GM18951 (cell line): ENCODE data around the gene L3MBTL4.

Source experiments
- POLR2A ChIP-seq: IDR thresholded peaks from 4 replicates; pipeline ENCODE4 v1.6.1; 2011; ENCODE audit warnings: mild to moderate bottlenecking; ENCODE audit not compliant: insufficient read length, insufficient read depth; ENCODE audit errors: extremely low read depth
- in situ Hi-C: fragments of 300-500 bp; cut with MboI; formaldehyde crosslinking; loops from one replicate; pipeline ENCODE4 v1.12.0; 2022; ENCODE audit warnings: low sequenced_read_pairs, mixed read lengths, inconsistent platforms; ENCODE audit not compliant: unreplicated experiment

Gene L3MBTL4

DNA sequence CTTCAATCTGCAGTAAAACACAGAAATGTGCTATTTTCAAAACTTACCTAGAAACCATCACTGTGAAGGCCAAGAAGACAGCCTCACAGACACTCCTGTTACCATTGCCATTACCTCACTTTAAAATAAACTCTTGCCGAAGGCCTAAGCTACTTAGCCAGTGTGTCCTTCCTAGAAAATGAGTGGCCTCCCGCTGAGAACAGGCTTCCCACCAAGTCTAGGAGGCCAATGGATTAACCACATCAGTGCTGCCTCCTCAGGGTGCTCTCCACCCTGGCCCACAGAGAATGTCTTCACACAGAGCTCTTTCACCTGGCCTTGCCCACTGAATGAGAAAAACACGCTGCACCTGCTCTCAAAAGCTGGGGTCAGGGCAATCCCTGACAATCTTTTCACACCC, 47.5 kb downstream of the L3MBTL4 start:
- in situ Hi-C loops: no loop called here
- no peak for TF ChIP-seq POLR2A

DNA sequence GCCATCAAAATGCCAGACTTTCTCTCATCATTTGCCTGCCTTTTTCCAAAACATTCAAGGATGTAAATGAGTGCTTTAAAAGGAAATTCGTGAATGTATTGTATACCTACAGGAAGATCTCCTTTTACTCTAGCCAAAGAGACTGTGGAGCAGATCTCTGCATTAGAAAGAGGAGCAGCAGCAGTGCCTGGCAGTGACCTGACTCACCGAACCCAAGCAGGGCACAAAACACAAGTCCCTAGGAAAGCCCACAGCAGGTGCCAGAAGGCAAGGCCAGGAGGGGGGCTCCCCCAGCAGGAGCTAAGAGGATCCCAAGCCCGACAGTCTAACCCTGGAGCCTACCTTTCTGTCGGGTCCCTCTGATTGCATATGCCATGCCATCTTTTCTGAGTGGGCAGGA, 47.9 kb downstream of the L3MBTL4 start:
- no peak for TF ChIP-seq POLR2A

DNA sequence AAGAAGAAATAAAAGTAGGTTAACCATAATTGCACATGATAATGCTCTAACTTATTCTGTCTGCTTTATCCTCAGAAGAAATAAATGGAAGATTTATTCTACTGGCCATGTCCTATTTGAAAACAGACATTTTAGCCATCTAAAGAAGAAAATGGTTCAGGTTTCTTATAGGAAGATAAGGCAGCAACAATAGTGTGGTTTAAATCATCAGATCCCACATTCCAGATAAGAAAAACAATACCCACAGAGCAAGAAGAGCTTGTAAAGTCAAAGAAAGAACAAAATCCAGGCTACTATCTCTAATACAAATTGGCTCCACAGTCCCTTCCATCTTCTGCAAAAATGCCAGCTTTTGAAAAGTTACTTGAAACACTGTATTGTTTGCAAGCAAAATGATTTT, 49.3 kb downstream of the L3MBTL4 start:
- in situ Hi-C loops: no loop called here
- TF ChIP-seq POLR2A: no peak

More for the DNA sequence above, 47.9 kb downstream of the L3MBTL4 start:
- in situ Hi-C loops: no loop called here

DNA sequence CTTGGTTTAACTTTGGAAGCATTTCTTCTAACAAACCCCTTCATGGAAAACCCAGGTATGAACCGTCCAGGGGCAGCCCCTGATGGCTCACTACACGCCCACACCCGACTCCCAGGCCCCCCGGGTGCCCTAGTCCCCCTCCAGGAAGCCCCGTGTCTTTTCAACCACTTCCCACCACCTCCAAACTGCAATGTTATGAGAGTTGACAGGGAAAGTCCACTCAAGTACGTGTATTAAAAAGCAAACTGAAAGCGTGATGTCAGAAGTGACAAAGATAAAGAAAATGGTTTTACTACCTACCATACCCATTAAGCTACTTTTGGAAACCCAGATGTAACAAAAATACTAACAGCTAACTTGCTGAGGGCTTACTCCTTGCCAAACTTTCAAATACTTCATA, 51.5 kb downstream of the L3MBTL4 start:
- in situ Hi-C loops: no loop called here

DNA sequence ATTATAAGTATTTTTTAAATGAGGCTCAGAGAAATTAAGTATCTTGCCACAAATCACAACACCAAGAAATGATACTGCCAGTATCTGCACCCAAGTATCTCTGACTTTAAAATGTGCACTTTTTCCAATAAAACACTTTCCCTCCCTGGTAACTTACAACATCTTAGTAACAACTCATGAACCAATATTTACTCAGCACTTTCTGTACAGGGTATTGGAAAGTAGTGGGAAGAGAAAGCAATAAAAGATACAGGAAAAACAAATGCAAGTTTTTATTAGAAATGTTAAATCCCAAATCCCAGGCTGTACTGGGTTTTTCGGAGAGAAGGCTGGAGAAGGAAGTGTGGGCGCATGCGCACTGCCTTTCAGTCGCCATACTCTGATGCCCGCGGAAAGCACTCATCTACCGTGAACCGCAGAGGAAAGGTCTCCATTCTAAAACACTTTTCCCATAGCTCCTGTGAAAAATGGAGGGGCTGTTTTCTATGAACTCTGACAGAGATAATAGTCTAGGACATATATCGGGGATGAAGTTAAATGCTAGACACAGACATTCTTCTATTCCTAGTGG, 52.1 kb downstream of the L3MBTL4 start:
- no peak for TF ChIP-seq POLR2A
- in situ Hi-C loops: no loop called here

More for the DNA sequence above, 51.5 kb downstream of the L3MBTL4 start:
- TF ChIP-seq POLR2A: no peak

DNA sequence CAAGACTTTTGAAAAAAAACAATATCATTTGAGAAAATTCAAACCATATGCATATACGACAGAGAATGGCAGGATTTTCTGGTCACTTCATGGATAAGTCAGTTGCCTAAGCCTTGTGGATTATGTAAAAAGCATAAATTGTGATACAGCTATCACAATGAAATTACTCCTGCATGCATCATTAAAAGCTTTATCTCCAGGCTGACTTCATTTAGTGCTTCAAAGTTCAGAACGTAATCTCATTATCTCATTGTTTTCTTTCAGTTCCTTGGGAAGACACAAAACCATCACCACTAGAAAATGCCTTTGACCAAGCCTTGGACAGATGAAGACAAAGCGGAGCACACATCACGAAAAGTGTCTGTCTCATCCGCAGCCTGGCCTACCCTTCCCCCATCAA, 57.0 kb downstream of the L3MBTL4 start:
- no peak for TF ChIP-seq POLR2A
- in situ Hi-C loops: no loop called here

DNA sequence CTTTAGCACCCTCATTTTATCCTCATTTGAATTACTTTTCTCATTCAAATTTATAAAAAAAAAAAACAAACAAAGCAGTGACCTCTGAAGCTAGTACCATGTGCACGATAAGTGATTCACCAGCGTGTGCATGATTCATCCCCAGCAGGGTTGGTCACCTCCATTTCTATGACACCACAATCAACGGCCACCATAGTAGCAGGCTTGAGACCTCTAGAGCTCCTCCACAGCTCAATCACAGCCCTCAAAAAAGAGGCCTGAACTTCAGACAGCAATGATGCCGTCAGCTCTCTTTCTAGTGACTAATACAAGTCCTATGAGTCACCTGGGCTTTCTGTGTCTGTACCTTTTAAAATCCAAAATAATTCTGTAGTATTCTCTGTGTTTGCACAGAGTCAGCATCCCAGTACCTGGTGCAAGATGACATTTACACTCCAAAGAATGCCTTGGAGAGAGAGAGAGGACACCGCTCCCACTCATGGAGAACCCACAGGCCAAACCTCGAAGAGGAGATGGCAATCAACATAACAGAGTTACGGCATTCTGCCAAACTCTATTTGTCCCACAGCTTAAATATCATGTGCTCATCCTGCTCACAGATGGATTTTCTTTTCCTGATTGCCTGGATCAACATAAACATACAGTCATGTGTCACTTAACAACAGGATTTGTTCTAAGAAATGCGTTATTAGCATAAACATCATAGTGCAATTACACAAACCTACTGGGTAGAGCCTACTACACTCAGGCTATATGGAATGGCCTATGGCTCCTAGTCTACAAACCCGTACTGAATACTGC, 58.7 kb downstream of the L3MBTL4 start:
- in situ Hi-C loops: no loop called here
- no peak for TF ChIP-seq POLR2A

DNA sequence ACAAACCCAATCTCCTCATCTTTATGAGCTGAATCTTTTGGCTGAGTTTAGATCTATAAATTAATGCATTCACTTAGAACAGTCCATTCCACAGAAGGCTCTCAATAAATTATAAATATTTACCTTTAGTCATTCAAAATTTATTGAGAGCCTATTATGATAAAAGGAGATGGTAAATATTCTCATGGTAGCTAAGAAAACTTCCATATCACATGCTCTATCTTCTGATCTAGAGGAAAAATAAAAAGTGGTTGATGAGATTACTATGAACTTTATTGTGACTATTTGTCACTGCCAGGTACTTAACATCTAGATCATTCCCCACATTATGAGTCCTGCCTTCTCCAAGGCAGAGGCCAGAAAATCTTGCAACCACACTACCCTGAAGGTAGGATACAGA, 62.4 kb downstream of the L3MBTL4 start:
- in situ Hi-C loops: no loop called here
- no peak for TF ChIP-seq POLR2A

DNA sequence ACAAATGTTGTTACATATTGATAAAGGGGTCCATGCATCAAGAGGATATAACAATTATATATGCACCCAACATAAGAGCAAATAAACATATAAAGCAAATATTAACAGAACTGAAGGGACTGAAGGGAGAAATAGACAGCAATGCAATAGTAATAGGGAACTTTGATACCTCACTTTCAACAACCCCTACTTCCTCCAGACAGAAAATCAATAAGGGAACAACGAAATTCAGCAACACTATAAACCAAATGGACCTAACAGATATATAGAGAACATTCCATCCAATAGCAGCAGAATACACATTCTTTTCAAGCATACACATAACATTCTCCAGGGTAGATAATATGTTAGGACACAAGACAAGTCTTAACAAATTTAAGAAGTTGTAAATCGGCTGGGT, 71.7 kb downstream of the L3MBTL4 start:
- in situ Hi-C loops: no loop called here
- no peak for TF ChIP-seq POLR2A

DNA sequence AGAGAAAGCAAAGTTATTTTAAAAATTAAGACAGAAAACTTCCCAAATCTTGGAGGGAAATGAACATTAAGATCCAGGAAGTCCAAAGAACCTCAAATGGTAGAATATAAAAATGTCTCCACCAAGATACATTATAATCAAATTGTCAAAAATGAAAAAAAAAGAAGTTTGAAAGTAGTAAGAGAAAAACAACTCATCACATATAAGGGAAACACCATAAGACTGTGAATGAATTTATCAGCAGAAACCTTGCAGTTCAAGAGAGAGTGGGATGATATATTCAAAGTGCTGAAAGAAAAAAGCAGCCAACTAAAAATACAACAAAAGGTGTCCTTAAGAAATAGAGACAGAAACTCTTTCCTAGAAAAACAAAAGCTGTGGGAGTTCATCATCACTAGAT, 73.0 kb downstream of the L3MBTL4 start:
- in situ Hi-C loops: no loop called here
- no peak for TF ChIP-seq POLR2A

DNA sequence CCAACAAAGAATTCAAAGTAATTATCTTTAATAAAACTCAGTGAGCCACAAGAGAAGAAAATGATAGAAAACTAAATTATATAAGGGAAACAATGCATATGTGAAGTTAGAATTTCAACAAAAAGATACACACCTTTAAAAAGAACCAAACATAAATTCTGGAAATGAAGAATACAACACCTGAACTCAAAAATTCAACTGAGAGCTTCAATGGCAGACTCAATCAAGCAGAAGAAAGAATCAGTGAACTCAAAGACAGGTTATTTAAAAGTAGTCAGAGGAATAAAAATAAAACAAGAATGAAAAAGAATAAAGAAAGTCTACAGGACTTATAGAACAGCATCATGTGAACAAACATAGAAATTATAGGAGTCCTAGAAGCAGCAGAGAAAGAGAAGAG, 73.4 kb downstream of the L3MBTL4 start:
- in situ Hi-C loops: no loop called here

DNA sequence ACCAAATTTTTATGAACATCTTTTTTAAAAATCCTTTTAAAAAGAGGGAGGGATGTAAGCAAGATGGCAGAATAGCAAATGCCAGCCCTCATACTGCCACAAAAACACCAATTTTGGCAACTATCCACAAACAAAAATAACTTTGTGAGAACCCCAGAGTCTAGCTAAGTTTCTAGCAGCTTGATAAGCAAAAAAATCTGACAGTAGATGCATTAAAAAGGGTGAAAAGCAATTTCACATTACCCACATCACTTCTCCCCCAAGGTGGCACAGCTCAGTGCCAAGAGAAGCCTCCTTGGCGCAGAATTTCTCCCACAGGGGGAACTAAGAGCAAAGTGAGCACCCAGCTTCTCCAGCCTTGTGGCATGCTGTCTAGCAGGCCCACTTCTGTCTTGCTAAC, 74.6 kb downstream of the L3MBTL4 start:
- in situ Hi-C loops: no loop called here
- TF ChIP-seq POLR2A: no peak

More for the DNA sequence above, 73.4 kb downstream of the L3MBTL4 start:
- TF ChIP-seq POLR2A: no peak

DNA sequence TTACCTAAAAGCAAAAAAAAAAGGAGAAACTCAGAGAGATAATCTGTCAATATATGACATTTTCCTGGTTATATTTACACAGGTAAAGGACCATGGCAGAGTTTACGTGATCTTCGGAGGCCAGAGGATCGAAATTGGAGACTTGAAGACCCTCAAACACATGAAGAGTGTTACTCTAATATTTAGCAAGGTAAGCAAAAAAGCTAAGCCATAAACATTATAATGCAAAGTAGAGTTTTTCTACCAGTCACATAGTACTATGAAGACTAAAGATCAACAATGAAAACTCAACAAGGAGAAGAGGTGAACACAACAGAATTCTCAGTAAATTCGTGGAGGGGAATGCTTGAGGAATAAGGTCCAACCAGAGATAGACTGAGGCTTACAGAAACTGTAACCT, 78.5 kb downstream of the L3MBTL4 start:
- in situ Hi-C loops: no loop called here
- no peak for TF ChIP-seq POLR2A

DNA sequence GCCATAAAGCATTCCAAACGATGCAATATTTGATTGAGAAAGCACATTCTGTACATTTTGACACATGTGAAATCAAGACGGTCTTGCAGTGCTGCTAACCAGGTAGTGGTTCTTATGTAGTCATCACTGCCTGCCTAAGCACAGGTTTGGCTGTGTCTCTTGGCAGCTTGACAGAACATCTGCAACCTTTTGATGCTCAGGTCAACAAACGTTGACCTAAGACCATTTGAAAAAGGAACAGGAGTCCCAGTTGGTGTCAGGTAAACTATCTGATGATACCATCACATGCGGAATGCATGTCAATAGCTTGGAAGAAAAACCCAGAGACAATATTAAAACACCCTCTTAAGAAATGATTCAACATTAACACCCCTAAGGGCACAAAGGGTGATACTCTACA, 80.7 kb downstream of the L3MBTL4 start:
- in situ Hi-C loops: no loop called here
- no peak for TF ChIP-seq POLR2A

DNA sequence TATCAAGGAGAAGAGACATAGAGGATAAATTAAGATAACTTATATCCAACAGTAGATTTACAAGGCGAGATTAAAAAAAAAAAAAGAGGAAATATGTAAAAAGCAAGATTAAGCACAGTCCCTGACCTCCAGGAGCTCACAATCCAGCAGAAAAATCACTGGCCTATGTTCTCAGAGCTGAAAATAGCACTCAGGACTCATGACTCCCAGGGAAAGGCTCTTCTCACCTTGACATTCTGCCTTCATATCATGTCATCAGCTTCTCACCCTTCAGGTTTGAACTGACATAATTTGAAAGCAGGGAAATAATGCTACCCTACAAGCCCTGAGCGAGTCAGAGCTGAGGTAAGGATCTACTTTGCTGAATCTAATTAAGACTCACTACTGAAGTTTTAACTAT, 82.8 kb downstream of the L3MBTL4 start:
- in situ Hi-C loops: no loop called here
- TF ChIP-seq POLR2A: no peak

DNA sequence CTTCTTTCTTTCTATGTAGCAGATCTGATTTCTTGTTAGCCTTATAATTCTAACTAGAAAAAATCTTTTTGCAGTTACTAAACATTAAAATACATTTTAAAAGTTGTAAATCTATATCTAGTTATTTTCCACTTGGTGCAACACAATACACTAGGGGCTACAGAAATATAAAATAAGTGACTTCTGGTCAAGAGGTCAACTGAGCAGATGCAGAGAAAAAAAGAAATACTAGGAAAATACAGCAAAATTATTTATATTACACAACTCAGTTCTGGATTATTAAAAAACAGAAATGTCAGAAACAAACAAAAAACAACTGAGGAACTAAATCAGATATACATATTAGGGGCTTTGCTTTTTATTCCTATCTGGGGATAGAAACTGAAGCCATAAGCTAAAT, 83.9 kb downstream of the L3MBTL4 start:
- in situ Hi-C loops: no loop called here
- TF ChIP-seq POLR2A: no peak
